GM12878 (cell line): ENCODE measurements around the gene PLEKHF1.

Experiments used
- CEBPB ChIP-seq, 2 experiments: fragments of 150-350 bp in 1 of 2; IDR thresholded peaks; 2 replicates each; pipeline ENCODE4 v1.6.1; 2012 to 2014; ENCODE audit warnings: low read depth in 2 of 2, low read length in 2 of 2, borderline replicate concordance in 1 of 2, inconsistent platforms in 1 of 2
- CEBPZ ChIP-seq: fragments of 150-350 bp; IDR thresholded peaks from 2 replicates; pipeline ENCODE4 v1.6.1; 2016; ENCODE audit warnings: low read depth, low read length
- CTCF ChIP-seq, 3 experiments: IDR thresholded peaks in 2 of 3; conservative IDR thresholded peaks in 1 of 3; 2 replicates each; pipeline ENCODE4 v1.5.1; 2011; ENCODE audit warnings: low read depth in 3 of 3, low read length in 3 of 3, mild to moderate bottlenecking in 3 of 3, control low read depth in 2 of 3, moderate library complexity in 2 of 3, inconsistent platforms in 1 of 3, mixed read lengths in 1 of 3; ENCODE audit not compliant: control insufficient read depth in 2 of 3, insufficient read depth in 1 of 3; ENCODE audit errors: extremely low read depth in 1 of 3
- POLR2AphosphoS5 ChIP-seq: IDR thresholded peaks from 2 replicates; pipeline ENCODE4 v1.6.1; 2011; ENCODE audit warnings: mild to moderate bottlenecking, low read length, inconsistent platforms
- SIX5 ChIP-seq: IDR thresholded peaks from 2 replicates; pipeline ENCODE4 v1.6.1; 2011; ENCODE audit warnings: mild to moderate bottlenecking, low read depth, low read length, moderate library complexity; ENCODE audit not compliant: severe bottlenecking
- SMAD1 ChIP-seq: fragments of 450-650 bp; IDR thresholded peaks from 2 replicates; pipeline ENCODE4 v1.6.1; 2018; ENCODE audit warnings: mild to moderate bottlenecking, low read depth; ENCODE audit not compliant: partially characterized antibody
- SP1 ChIP-seq: IDR thresholded peaks from one replicate; pipeline ENCODE4 v1.6.1; 2011; ENCODE audit warnings: low read depth, low read length
- YY1 ChIP-seq: IDR thresholded peaks from 2 replicates; pipeline ENCODE4 v1.6.1; 2011; ENCODE audit warnings: low read depth, mild to moderate bottlenecking, low read length

- TF ChIP-seq CEBPZ, result no peak
- TF ChIP-seq POLR2AphosphoS5, result no peak
- TF ChIP-seq SP1, result no peak
- no peak for TF ChIP-seq CEBPB (IDR thresholded peaks at IDR 0.05; ENCODE audit: borderline replicate concordance in 1 of 2, low read depth in 2 of 2, low read length in 2 of 2)
- peak; percentile 38 to 57 (median 43); a peak in 4 of 6 replicates for TF ChIP-seq CTCF (IDR thresholded peaks at IDR 0.05 in 2 of 3, conservative IDR thresholded peaks at IDR 0.05 in 1 of 3; ENCODE audit: control insufficient read depth in 2 of 3, extremely low read depth in 1 of 3, insufficient read depth in 1 of 3, low read depth in 3 of 3, low read length in 3 of 3)
- peak; percentile 67; the same call in 1 of the 2 replicates for TF ChIP-seq YY1
- TF ChIP-seq SMAD1, result no peak
- no peak for TF ChIP-seq SIX5
Observed at GRCh38 chr19:29690842-29691241, 25.6 kb downstream of the PLEKHF1 start.
